ENCODE data around the gene C10orf71.

Gene C10orf71

GRCh38 chr10:49282879-49283341, 16.1 kb upstream of the C10orf71 start:
- no peak overlapping the region for H3K56ac ChIP-seq (ENCODE audit: low read length)
- no peaks in the 10 kb centered on the region for H3K79me1 ChIP-seq (ENCODE audit: low read length)
- H3K4ac ChIP-seq (ENCODE audit: low read depth, low read length) = no peak overlapping the region
- H3K4me2 ChIP-seq (ENCODE audit: low read length) = no peak overlapping the region
- H3K4me3 ChIP-seq (ENCODE audit: low read length) = no peak overlapping the region
- no peaks in the 10 kb centered on the region for H3K4me1 ChIP-seq (ENCODE audit: control insufficient read depth, low read depth, low read length)
- no peak overlapping the region for H2BK5ac ChIP-seq (ENCODE audit: low read length)
- H4K5ac ChIP-seq (ENCODE audit: low read length) = no peak overlapping the region
- H4K8ac ChIP-seq (ENCODE audit: low read depth, low read length) = no peak overlapping the region
- no peak overlapping the region for H3K27ac ChIP-seq (ENCODE audit: low read depth, low read length)
- DNase-seq = no peak
- no peak overlapping the region for H3K9ac ChIP-seq (ENCODE audit: low read length)
- H3K23ac ChIP-seq (ENCODE audit: low read length) = no peak overlapping the region
- H2BK15ac ChIP-seq (replicated peaks; ENCODE audit: low read depth) = no peak overlapping the region
- no peaks in the 10 kb centered on the region for H3K36me3 ChIP-seq (ENCODE audit: control insufficient read depth, insufficient read depth, low read length)
- WGBS (ENCODE audit: extremely low coverage, insufficient coverage, low lambda C conversion rate) = no CpG with 5 or more reads among the region's 12 CpGs
- no peak overlapping the region for H3K18ac ChIP-seq (ENCODE audit: low read length)
- H3K79me2 ChIP-seq (ENCODE audit: control insufficient read depth, insufficient read depth, low read length) = no peaks in the 10 kb centered on the region
- H3K27me3 ChIP-seq (ENCODE audit: insufficient read depth, low read length, poor library complexity) = no peaks in the 10 kb centered on the region
- no peak overlapping the region for H2AK5ac ChIP-seq (ENCODE audit: low read length)
- no peak overlapping the region for H2BK120ac ChIP-seq (ENCODE audit: low read depth, low read length)

- Histone ChIP-seq H3K9ac (ENCODE audit: low read length) (no peak overlapping the region), H3K27me3 (ENCODE audit: insufficient read depth, low read length, poor library complexity) (no peaks in the 10 kb centered on the region), H2BK15ac (replicated peaks; ENCODE audit: low read depth) (no peak overlapping the region), H3K79me1 (ENCODE audit: low read length) (no peaks in the 10 kb centered on the region), H3K23ac (ENCODE audit: low read length) (no peak overlapping the region), H2AK5ac (ENCODE audit: low read length) (no peak overlapping the region), H3K4me1 (ENCODE audit: control insufficient read depth, low read depth, low read length) (no peaks in the 10 kb centered on the region), H4K8ac (ENCODE audit: low read depth, low read length) (no peak overlapping the region), H3K4me3 (ENCODE audit: low read length) (no peak overlapping the region), H3K4me2 (ENCODE audit: low read length) (no peak overlapping the region), H4K5ac (ENCODE audit: low read length) (no peak overlapping the region), H2BK120ac (ENCODE audit: low read depth, low read length) (no peak overlapping the region), H3K79me2 (ENCODE audit: control insufficient read depth, insufficient read depth, low read length) (no peaks in the 10 kb centered on the region), H2BK5ac (ENCODE audit: low read length) (no peak overlapping the region), H3K56ac (ENCODE audit: low read length) (no peak overlapping the region), H3K36me3 (ENCODE audit: control insufficient read depth, insufficient read depth, low read length) (no peaks in the 10 kb centered on the region), H3K18ac (ENCODE audit: low read length) (no peak overlapping the region), H3K4ac (ENCODE audit: low read depth, low read length) (no peak overlapping the region), H3K27ac (ENCODE audit: low read depth, low read length) (no peak overlapping the region)
- no CpG with 5 or more reads among the region's 6 CpGs for WGBS (ENCODE audit: extremely low coverage, insufficient coverage, low lambda C conversion rate)
- no peak for DNase-seq
These were observed 15.5 kb upstream of the C10orf71 start for GRCh38 chr10:49283491-49283890.

- no peak overlapping the region for H3K4me3 ChIP-seq (ENCODE audit: low read length)
- no peaks in the 10 kb centered on the region for H3K27me3 ChIP-seq (ENCODE audit: insufficient read depth, low read length, poor library complexity)
- H3K27ac ChIP-seq (ENCODE audit: low read depth, low read length) = no peak overlapping the region
- no peak overlapping the region for H3K18ac ChIP-seq (ENCODE audit: low read length)
- no peak overlapping the region for H4K8ac ChIP-seq (ENCODE audit: low read depth, low read length)
- H2BK5ac ChIP-seq (ENCODE audit: low read length) = no peak overlapping the region
- H3K4me1 ChIP-seq (ENCODE audit: control insufficient read depth, low read depth, low read length) = no peaks in the 10 kb centered on the region
- H3K56ac ChIP-seq (ENCODE audit: low read length) = no peak overlapping the region
- no peaks in the 10 kb centered on the region for H3K79me2 ChIP-seq (ENCODE audit: control insufficient read depth, insufficient read depth, low read length)
- no peak overlapping the region for H4K5ac ChIP-seq (ENCODE audit: low read length)
- no peak overlapping the region for H3K4me2 ChIP-seq (ENCODE audit: low read length)
- H3K4ac ChIP-seq (ENCODE audit: low read depth, low read length) = no peak overlapping the region
- H3K9ac ChIP-seq (ENCODE audit: low read length) = no peak overlapping the region
- H2BK120ac ChIP-seq (ENCODE audit: low read depth, low read length) = no peak overlapping the region
- H2AK5ac ChIP-seq (ENCODE audit: low read length) = no peak overlapping the region
- no peak for DNase-seq
- WGBS (ENCODE audit: extremely low coverage, insufficient coverage, low lambda C conversion rate) = no CpG with 5 or more reads among the region's 5 CpGs
- no peak overlapping the region for H3K23ac ChIP-seq (ENCODE audit: low read length)
- H3K36me3 ChIP-seq (ENCODE audit: control insufficient read depth, insufficient read depth, low read length) = no peaks in the 10 kb centered on the region
- H3K79me1 ChIP-seq (ENCODE audit: low read length) = no peaks in the 10 kb centered on the region
- no peak overlapping the region for H2BK15ac ChIP-seq (replicated peaks; ENCODE audit: low read depth)
These were observed 14.6 kb upstream of the C10orf71 start for GRCh38 chr10:49284356-49284755.

- Histone ChIP-seq H3K18ac (ENCODE audit: low read length) (no peak overlapping the region), H4K8ac (ENCODE audit: low read depth, low read length) (no peak overlapping the region), H3K36me3 (ENCODE audit: control insufficient read depth, insufficient read depth, low read length) (no peaks in the 10 kb centered on the region), H3K4me2 (ENCODE audit: low read length) (no peak overlapping the region), H2BK120ac (ENCODE audit: low read depth, low read length) (no peak overlapping the region), H3K4me1 (ENCODE audit: control insufficient read depth, low read depth, low read length) (no peaks in the 10 kb centered on the region), H3K79me1 (ENCODE audit: low read length) (no peaks in the 10 kb centered on the region), H3K56ac (ENCODE audit: low read length) (no peak overlapping the region), H3K4ac (ENCODE audit: low read depth, low read length) (no peak overlapping the region), H2BK15ac (replicated peaks; ENCODE audit: low read depth) (no peak overlapping the region), H3K23ac (ENCODE audit: low read length) (no peak overlapping the region), H3K27ac (ENCODE audit: low read depth, low read length) (no peak overlapping the region), H3K79me2 (ENCODE audit: control insufficient read depth, insufficient read depth, low read length) (no peaks in the 10 kb centered on the region), H3K9ac (ENCODE audit: low read length) (no peak overlapping the region), H4K5ac (ENCODE audit: low read length) (no peak overlapping the region), H2AK5ac (ENCODE audit: low read length) (no peak overlapping the region), H3K27me3 (ENCODE audit: insufficient read depth, low read length, poor library complexity) (no peaks in the 10 kb centered on the region), H3K4me3 (ENCODE audit: low read length) (no peak overlapping the region), H2BK5ac (ENCODE audit: low read length) (no peak overlapping the region)
- WGBS (ENCODE audit: extremely low coverage, insufficient coverage, low lambda C conversion rate) = no CpG with 5 or more reads among the region's 3 CpGs
- no peak for DNase-seq
These were observed 13.7 kb upstream of the C10orf71 start for GRCh38 chr10:49285232-49285631.

DNA sequence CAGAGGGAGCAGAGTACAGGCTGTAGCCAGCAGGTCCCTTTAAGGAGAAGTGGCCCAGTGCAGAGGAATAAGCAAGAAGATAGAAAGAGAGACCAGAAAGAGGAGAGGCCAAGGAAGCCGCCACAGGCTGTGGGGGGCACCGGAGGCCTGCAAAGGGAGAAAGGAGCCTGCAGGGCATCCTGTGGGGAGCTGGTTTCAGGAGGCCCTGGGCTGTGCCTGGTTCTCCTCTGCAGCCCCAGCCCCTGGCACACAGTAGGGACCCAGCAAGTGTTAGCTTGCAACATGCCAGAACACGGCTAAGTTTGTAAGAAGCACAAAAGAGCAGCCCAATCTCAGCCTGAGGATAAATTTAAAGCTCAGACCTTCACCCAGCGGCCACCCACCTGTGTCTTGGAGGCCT, 12.3 kb upstream of the C10orf71 start:
- Histone ChIP-seq H3K4ac (ENCODE audit: low read depth, low read length) (no peak overlapping the region), H3K4me3 (ENCODE audit: low read length) (no peak overlapping the region), H2BK5ac (ENCODE audit: low read length) (no peak overlapping the region), H3K56ac (ENCODE audit: low read length) (no peak overlapping the region), H3K79me1 (ENCODE audit: low read length) (no peaks in the 10 kb centered on the region), H2BK120ac (ENCODE audit: low read depth, low read length) (no peak overlapping the region), H3K27ac (ENCODE audit: low read depth, low read length) (no peak overlapping the region), H3K79me2 (ENCODE audit: control insufficient read depth, insufficient read depth, low read length) (no peaks in the 10 kb centered on the region), H3K18ac (ENCODE audit: low read length) (no peak overlapping the region), H4K5ac (ENCODE audit: low read length) (no peak overlapping the region), H2AK5ac (ENCODE audit: low read length) (no peak overlapping the region), H3K4me2 (ENCODE audit: low read length) (no peak overlapping the region), H3K36me3 (ENCODE audit: control insufficient read depth, insufficient read depth, low read length) (no peaks in the 10 kb centered on the region), H2BK15ac (replicated peaks; ENCODE audit: low read depth) (no peak overlapping the region), H3K27me3 (ENCODE audit: insufficient read depth, low read length, poor library complexity) (no peaks in the 10 kb centered on the region), H3K9ac (ENCODE audit: low read length) (no peak overlapping the region), H4K8ac (ENCODE audit: low read depth, low read length) (no peak overlapping the region), H3K23ac (ENCODE audit: low read length) (no peak overlapping the region), H3K4me1 (ENCODE audit: control insufficient read depth, low read depth, low read length) (no peaks in the 10 kb centered on the region)
- WGBS (ENCODE audit: extremely low coverage, insufficient coverage, low lambda C conversion rate) = no CpG with 5 or more reads among the region's 4 CpGs
- DNase-seq = no peak

DNA sequence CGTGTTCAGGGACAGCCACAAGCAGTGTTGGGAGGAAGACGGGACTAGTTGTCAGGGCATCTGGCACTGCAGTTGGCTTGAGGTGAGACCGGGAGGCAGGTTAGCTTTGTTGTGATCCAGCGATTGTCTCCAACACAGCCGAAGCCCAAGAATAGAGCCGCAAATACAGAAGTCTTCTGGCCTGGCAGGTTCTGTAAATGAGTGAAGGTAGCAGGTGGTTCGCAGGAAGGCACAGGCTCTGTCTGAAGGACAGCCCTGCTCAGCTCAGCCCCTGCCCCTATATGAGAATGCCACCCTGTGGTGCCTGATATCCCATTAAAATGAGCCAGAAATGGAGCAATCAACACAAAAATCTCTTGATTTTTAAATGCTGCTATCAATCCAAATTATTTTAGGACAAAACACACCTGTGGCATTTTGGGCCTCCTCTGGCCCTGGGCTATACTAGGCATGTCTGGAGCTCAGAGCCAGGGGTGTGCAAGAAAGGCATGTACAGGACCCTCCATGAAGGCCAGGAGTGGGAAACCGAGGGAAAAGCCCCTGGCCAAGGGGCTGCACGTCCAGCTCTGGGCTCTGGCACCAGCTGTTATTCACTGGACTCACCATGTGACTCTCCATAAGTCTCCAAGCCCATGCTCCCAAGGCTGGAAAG, 11.2 kb upstream of the C10orf71 start:
- H3K4ac ChIP-seq (ENCODE audit: low read depth, low read length) = no peak overlapping the region
- no peak overlapping the region for H3K23ac ChIP-seq (ENCODE audit: low read length)
- H3K4me1 ChIP-seq (ENCODE audit: control insufficient read depth, low read depth, low read length) = no peaks in the 10 kb centered on the region
- H3K27me3 ChIP-seq (ENCODE audit: insufficient read depth, low read length, poor library complexity) = no peaks in the 10 kb centered on the region
- H2BK5ac ChIP-seq (ENCODE audit: low read length) = no peak overlapping the region
- no peak overlapping the region for H2AK5ac ChIP-seq (ENCODE audit: low read length)
- H3K27ac ChIP-seq (ENCODE audit: low read depth, low read length) = no peak overlapping the region
- no peak overlapping the region for H3K4me3 ChIP-seq (ENCODE audit: low read length)
- WGBS (ENCODE audit: extremely low coverage, insufficient coverage, low lambda C conversion rate) = no CpG with 5 or more reads among the region's 9 CpGs
- no peaks in the 10 kb centered on the region for H3K79me1 ChIP-seq (ENCODE audit: low read length)
- no peak for DNase-seq
- H3K18ac ChIP-seq (ENCODE audit: low read length) = no peak overlapping the region
- no peaks in the 10 kb centered on the region for H3K79me2 ChIP-seq (ENCODE audit: control insufficient read depth, insufficient read depth, low read length)
- no peak overlapping the region for H4K5ac ChIP-seq (ENCODE audit: low read length)
- H4K8ac ChIP-seq (ENCODE audit: low read depth, low read length) = no peak overlapping the region
- no peak overlapping the region for H3K4me2 ChIP-seq (ENCODE audit: low read length)
- H3K9ac ChIP-seq (ENCODE audit: low read length) = no peak overlapping the region
- H3K56ac ChIP-seq (ENCODE audit: low read length) = no peak overlapping the region
- no peak overlapping the region for H2BK15ac ChIP-seq (replicated peaks; ENCODE audit: low read depth)
- H2BK120ac ChIP-seq (ENCODE audit: low read depth, low read length) = no peak overlapping the region
- H3K36me3 ChIP-seq (ENCODE audit: control insufficient read depth, insufficient read depth, low read length) = no peaks in the 10 kb centered on the region
